8988T (cell line): Measurements from ENCODE around the gene NSMCE1.

Source experiments
- DNase-seq: peaks from one replicate; pipeline ENCODE4 v3.0.0; 2011

NSMCE1 gene

DNA sequence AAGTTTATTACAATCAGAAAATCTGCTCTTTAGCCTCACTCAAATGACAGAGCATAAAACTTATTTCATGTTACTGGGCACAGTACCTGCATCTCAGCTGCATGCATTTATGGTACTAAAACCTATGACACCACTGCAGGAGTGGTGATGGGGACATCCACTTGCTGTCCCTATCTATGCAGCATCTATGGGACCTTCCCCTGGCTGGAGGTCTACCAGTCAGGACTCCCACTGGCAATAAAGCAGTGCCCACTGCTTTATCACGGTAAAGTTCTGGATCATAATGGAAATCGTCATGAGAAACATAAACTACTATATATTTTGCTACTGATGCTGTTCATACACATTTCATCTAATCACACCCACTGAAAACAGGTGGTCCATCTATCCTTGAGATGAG is 26.2 kb downstream of the NSMCE1 start:
- DNase-seq = no peak

DNA sequence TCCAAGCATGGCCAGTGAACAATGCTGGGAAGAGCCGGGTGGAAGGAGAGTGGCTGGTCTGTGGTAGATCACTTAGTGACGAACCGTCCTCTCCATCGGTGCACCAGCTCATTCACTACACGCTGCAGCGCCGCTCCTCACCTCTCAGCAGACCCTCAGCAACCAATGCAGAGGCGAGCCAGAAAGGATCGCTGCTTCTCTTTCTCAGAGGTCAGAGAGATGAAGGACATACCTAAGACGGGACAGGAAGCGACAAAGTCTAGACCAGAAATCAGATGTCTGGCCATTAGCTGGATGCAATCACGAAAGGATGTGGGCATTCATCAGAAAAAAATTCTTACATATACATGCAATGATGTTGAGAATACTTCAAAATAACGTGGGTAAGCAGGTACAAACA is 26.9 kb downstream of the NSMCE1 start:
- no peak for DNase-seq

DNA sequence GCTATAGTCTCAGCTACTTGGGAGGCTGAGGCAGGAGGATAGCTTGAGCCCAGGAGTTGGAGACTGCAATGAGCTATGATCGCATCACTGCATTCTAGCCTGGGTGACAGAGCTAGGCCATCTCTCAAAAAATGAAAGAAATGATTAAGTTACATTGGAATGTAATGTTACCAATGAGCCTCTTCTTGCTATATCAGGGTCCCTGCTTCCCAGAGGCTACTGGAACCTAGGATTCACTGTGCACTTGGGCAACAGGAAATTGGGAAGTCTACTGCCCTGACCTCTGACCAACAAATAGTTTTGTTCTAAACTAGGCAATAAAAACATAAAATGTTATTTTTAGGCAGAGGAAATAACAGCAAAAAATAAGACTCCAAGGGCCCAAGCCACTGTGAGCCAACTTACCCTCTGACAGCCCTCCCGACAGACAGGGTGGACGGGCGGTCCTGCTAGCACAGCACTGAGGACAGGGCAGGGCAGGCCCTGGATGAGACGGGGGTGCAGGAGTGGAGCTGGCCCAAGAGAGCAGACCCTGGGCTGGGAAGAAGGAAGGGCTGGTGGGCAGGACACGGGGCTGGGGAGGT is 27.5 kb downstream of the NSMCE1 start:
- no peak for DNase-seq

DNA sequence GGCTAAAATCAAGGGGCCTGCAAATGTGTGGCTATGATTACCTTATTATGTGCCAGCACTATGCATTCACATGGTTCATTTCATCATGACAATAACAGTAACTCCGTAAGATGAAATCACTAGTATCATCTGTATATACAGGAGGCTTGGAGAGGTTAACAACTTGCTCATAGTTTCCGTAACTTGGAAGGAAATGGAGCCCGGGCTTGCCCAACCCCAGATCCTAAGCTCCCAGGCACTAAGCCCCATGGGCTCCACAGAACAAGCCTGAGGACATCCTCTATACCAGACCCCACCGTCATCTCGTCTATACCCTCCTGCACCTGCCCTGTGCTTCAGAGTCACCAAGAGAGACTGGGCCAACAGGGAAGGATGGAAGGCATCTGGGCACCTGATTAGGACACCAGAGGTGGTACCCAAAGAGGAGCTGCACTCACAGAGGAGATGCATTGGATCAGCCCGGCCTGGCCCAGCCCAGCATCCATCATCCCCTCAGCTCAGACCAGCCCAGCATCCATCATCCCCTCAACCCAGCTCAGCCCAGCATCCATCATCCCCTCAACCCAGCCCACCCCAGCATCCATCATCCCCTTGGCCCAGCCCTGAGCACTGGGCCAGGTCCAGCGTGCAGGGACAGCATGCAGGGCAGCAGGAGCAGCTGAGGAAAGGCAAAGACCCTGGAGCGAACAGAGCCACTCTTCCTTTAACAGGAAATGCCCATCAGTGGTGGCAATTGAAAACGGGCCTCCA is 28.5 kb downstream of the NSMCE1 start:
- no peak for DNase-seq

DNA sequence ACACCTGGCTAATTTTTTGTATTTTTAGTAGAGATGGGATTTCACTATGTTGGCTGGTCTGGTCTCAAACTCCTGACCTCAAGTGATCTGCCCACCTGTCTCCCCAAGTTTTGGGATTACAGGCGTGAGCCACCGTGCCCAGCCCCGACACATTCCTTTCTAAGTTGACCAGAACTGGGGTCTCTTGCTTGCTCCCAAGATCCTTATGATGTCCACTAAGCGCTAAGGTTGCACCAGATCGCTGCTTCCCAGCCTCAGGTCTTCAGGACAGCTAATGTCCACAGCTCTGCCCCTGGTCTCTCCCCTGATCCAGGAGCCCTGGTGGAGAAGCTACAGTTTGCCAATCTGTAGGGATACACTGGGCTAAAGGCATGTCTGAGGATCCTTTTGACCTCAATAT is 29.5 kb downstream of the NSMCE1 start:
- no peak for DNase-seq

DNA sequence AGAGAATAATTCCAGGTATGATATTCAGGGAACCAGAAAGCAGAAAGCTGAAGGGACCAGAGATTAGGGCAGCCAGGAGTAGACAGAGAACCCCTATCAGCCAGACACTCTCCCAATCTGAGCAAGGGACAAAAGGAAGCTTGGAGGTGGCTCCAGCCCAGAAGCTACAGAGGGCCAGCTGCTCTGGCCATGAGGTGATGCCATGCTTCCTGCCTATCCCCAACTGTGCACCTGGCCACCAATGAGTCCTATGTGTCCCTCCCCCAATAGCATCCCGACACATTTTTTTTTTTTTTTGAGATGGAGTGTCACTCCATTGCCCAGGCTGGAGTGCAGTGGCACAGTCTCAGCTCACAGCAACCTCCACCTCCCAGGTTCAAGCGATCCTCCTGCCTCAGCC is 30.0 kb downstream of the NSMCE1 start:
- no peak for DNase-seq

DNA sequence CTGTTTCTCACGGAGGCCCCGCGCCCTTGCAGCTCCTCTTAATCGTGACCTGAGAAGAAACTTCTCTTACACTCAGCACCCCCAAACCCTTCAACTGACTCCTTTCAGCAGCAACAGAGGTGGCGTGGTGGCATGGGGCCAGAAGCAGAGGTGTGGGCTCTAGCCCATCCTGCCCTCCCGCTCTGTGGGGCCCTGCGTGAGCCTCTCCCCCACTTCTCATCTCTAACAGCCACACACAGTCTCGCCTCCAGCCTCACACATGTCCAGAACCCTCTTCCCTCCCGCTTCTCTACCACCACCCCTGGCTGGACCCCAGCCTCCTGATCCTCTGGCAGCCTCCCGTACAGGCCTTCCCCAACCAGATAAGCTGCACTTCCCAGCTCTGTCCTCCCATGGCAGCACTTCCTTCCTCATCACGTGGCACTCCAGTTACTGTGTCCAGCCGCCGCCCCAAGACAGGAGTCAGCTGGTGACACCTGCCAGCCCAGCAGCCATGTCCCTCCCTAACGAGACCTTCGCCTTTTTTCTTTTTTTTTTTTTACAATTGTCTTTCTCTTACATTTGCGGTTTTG is 30.5 kb downstream of the NSMCE1 start:
- DNase-seq = no peak

DNA sequence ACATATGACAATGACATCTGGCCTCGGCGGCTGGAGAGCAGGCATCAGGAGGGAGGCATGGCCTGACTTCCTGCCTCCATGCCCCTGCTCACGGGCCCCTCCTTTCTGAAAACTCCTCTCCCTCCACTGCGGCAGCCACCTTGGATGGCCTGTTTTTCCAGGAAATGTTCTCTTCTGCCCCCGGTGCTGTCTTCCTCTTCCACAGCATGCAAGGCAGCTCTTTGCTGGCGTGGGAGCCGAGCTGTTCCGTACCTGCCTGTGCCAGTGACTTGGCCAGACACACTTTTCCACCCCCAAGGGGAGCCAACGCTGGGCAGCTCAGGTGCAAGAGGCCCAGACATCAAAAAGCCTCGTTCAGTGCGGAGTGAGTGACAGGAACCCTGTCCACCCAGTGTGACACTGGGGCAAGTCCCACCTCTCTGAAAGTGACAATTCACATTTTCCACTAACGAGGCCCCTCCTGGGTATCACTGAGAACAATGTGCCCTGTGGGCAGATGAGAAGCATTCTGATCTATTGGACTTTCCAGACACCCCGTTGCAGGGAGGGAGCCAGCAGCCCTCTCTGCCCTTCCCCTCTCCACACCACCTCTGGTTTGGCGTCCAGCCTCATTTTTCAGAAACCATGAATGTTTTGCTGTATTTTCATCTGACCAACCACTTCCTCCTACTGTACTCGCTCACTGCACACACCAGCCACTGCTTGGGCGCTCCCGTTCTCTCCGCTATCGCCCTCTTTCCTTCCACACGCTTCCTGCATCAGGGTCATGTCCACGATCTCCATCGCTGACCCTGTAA is 31.2 kb downstream of the NSMCE1 start:
- no peak for DNase-seq

DNA sequence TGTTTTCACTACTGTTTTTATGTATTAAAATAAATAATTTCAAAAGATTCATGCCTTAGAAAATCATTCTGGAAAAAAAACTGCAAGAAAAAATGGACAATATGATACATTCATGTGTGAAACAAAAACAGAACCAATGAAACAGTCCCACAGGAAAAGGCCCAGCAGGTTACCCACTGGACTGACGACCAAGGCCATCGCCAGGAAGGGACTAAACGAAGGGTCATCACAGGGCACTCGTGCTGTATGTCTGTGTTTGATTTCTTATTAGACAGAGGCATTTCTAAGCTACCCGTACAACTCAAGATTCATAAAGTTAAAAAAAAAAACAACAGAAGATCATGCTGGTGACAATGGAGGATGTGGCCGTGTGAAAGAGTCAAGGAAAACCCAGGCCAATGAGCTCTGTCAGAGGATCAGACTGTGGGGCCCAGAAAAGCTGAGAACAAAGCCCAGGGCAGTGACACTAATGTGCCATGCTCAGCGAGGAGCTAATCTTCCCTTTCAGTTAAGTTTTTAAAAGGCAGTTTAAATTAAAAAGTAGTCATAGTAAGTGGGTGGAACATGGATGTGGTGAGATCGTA is 31.8 kb downstream of the NSMCE1 start:
- DNase-seq = no peak

DNA sequence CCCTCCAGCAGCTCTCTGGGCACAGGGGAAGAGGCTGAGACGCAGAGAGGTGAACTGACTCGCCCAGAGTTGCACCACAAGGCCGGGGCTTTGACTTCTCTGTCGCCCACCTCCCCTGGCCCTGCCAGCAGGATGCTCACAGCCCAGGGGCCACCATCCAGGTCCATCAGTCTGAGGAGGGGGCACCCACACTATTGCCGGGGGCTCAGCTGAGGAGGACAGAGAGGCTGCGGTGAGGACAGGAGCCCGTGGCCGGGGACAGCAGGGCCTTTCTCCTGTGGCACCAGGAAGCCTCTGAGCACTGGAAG is 32.7 kb downstream of the NSMCE1 start:
- no peak for DNase-seq

DNA sequence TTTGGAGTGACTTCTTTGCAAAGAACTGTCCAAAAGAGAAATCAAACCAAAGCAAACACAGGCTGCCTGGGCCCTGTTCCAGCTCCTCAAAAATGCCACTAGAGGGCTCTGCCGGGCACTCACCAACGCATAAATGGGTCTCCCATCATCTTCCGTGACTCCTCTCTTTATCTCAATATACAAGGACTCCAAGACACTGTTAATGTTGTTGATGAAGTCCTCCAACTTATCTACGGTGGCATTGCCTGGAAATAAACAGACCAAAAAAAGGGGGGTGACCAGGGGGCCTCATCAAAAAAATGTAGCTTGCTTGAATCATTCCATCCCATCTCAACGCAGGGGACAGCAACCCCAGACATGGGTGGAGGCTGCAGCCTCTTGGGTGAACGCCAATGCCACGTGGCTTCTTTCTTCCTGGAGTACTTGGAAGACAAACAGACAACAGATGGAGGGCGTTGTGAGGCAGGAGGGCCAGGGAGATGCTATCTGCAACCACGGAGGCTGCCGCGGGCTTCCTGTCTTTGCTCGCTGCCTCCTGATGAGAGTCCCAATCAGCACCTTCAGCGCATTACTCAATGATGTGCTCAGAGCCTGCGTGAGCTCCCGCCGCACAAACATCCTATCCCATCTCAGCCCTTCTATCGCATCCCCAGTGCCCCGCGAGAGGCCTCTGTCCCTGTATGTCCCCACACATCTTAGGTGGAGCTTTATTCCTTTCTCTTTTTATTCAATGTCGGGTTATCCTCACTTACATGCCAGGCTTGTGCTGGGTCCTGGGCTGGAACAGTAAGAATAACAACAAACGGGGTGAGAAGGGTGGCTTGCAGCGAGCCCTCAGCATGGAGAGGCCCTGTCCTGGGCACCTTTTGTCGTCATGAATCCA is 33.3 kb downstream of the NSMCE1 start:
- no peak for DNase-seq

DNA sequence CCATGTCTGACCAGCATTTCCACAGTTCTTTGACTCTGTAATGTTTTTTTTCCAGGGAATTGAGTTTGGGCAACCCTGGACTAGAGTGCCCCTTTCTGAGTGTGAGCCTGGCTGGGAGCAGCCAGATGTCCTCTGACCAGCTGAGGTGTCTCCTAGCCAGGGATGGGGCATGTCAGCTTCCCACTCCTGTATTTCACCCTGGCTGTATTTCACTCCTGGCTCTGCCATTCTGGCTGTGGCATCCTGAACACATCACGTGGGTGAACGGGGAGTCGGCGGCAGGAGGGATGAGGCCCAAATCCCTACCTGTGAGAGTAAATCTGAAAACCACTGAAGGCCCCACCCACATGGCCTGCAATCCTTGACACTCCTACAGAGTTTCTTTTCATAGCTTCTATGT is 34.0 kb downstream of the NSMCE1 start:
- no peak for DNase-seq

DNA sequence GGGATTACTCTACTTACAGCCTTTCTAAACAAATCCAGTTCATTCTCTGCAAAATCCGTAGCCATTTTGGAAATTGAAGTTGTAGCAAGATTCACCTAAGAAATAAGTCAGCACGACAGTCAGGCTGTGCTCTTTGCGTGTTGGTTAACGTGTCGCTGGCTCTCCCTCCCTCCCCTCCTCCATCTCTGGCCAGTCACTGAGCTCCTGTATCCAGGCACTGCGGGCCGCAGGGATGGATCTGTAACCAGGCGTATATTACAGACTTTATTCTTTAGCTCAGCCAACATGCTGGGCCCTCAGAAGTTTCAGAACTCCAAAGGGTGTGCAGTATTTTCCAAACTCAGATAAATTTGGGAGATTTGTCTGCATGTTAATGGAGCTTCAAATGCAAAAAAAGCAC is 34.4 kb downstream of the NSMCE1 start:
- no peak for DNase-seq

DNA sequence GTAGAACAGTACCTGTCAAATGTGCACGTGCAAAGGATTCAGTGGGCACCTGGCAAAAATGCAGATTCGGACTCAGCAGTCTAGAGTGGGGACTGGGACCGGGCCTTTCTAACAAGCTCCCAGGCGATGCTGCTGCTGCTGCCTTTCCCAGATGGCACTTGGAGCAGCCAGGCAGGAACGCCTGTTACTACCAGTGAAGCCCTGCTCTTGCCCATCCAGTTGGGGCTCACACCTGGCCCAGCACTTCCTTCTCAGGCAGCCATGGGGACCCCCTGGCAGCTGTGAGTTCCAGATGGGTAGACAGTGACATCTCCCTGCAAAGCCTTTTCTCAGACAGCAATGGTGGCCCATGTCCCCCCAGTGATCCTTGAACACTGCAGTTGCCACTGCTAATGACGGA is 34.8 kb downstream of the NSMCE1 start:
- DNase-seq = no peak

DNA sequence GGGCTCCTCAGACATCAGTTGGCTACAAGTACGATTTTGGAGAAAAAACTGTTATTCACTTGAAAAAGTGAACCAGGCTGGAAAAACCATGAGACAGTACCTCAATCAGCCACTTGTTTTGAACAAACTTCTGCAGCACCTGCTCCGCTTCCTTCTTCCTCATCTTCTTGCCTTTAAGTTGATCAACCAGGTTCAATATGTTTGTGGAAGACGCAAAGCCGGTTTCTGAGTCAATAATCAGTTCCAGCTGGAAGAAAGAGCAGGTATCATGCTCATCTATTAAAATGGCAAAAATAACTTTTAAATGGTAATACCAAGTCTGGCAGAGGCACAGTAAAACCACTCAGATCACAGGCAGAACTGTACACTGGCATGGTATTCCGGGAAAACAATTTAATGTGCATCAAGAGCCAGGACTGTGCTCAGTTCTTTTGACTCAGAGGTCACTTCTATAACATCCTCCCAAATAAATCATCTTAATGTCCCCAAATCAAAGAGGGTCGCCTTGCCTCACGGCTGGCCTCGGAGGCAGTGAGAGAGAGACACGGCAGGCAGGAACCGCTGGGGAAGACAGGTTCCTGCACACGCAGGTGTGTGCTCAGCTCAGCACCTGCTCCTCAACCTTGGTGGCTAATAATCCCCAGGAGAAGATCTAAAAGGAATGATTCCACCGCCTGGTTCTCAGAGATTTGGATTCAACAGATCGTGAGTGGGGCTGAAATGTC is 35.5 kb downstream of the NSMCE1 start:
- DNase-seq = no peak

DNA sequence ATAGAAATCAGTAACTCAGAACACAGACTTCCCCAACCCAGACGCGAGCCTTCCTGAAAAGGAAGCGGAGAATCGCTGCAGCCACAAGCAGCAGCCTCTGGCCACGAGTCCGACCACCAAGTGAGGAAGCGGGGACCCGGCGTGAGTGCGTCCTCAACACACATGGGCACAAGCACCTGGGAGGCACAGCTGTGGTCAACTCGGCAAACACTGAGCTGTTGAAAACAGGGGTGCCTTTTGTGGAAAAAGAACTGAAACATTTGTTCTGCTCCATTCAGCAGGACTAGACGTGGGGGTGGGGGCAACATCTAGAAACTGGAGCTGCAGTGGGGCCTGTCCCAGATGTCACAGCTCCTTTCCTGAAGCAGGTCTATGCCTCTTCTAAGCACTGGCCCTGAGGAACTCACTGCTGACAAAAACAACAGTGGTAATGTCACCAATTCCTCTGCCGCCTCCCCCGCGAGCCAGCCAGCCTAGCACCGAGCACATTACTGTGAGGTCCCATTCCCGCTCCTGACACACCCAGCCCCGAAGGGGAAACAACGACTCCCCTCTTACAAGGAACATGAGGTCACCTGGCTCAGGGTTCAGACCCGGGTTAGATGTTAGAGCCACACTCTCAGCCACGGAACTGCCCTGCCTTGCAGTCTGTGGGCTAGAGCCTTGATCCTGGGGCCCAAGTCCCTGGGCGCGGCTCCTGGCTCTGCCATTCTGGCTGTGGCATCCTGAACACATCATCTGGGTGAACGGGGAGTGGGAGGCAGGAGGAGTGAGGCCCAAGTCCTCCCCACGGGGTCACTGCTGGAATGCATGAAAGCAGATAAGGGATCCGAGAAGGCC is 36.3 kb downstream of the NSMCE1 start:
- no peak for DNase-seq

DNA sequence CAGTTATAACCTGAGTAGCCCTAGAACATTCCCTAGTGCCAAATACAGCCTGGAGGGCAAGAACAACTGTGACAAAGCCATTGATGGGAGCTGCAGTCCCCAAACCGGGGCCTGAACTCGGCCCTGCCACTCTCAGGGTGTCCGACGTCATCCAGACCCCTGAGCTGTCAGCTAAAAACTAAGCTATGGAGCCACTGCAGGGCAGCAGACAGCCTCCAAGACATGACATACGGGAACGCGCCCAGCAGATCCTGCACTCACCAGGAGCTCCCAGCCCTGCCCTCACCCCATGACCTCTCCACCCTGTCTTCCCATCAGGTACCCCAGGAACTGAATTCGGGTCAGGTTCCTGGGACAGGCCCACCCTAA is 36.9 kb downstream of the NSMCE1 start:
- DNase-seq = no peak

DNA sequence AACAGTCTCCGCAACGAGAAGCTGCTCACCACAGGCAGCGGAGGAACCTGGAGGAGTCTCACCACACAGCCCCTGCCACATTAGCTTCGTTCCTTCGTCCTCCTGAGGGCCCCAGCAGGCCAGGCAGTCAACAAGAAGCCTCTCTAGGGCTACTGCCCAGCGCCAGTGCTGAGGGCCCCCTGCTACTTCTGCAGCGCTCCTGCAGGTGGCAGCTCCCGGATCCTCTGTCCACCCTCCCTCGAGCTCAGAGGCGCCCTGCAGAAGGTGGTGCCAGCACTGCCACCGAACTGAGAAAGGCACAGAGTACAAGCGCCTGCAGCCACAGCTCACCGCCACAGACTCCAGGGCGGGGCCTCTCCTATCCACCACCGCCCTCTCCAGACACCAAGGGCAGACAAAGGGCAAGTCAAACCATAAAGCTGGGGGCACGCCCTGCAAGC is 38.0 kb downstream of the NSMCE1 start:
- no peak for DNase-seq

DNA sequence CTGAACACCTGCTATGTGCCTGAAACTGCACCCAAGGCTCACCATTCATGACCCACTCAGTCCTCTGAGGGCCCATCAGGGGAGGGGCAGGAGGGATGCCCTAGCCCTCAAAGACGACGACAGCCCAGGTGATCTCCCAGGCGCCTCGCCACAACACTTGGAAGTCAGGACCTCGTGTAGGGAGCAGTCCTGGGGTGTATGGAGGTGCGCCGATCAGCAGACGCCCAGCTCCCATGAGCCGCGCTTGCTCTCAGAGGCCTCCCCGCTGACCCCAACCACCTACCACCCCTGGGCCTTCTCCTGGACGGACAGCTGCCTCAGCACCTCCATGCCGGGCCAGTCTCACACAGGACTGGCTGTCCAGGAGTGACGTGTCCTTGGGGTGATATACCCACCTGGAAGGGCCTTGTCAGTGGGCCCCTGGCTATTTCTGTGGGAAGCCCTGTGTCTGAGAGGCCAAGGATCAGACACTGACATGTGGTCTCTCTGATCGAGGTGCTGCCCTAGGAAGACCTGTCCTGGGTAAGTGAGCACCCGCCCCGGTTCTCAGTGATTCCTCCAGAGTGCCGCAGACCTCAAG is 38.6 kb downstream of the NSMCE1 start:
- no peak for DNase-seq
